Measurements from ENCODE around the gene HNRNPA3.

- TF ChIP-seq EZH2 (IDR thresholded peaks at IDR 0.05; ENCODE audit: low read depth) (no peak), CTCF (conservative IDR thresholded peaks at IDR 0.05) (no peak)
Measured at GRCh38 chr2:177195194-177195593, 17.4 kb upstream of the HNRNPA3 start.

Data from PC-9 (cell line).